ENCODE measurements around the gene HSPG2.

HSPG2 gene

GRCh38 chr1:21930080-21930571 lies 7.0 kb downstream of the HSPG2 start:
- peaks cover 42% of the 10 kb centered on the region for H3K79me2 ChIP-seq (ENCODE audit: control insufficient read depth, insufficient read depth, low read length)
- no peak overlapping the region for H3K27ac ChIP-seq (ENCODE audit: low read depth, low read length)
- H4K8ac ChIP-seq (ENCODE audit: low read depth, low read length), result no peak overlapping the region
- no peak overlapping the region for H2BK5ac ChIP-seq (ENCODE audit: low read length)
- H3K4me3 ChIP-seq (ENCODE audit: low read length), result no peak overlapping the region
- no peak overlapping the region for H2BK120ac ChIP-seq (ENCODE audit: low read depth, low read length)
- H4K5ac ChIP-seq (ENCODE audit: low read length), result no peak overlapping the region
- H3K56ac ChIP-seq (ENCODE audit: low read length), result peak overlapping the region; percentile 10
- no peak overlapping the region for H2BK15ac ChIP-seq (replicated peaks; ENCODE audit: low read depth)
- H3K18ac ChIP-seq (ENCODE audit: low read length), result no peak overlapping the region
- no peak overlapping the region for H3K4ac ChIP-seq (ENCODE audit: low read depth, low read length)
- H3K79me1 ChIP-seq (ENCODE audit: low read length), result peaks cover 20% of the 10 kb centered on the region
- WGBS (ENCODE audit: extremely low coverage, insufficient coverage, low lambda C conversion rate), result no CpG with 5 or more reads among the region's 8 CpGs
- H3K4me1 ChIP-seq (ENCODE audit: control insufficient read depth, low read depth, low read length), result peaks cover 17% of the 10 kb centered on the region
- no peak overlapping the region for H3K4me2 ChIP-seq (ENCODE audit: low read length)
- H3K36me3 ChIP-seq (ENCODE audit: control insufficient read depth, insufficient read depth, low read length), result no peaks in the 10 kb centered on the region
- no peak for DNase-seq
- no peak overlapping the region for H3K23ac ChIP-seq (ENCODE audit: low read length)
- H3K27me3 ChIP-seq (ENCODE audit: insufficient read depth, low read length, poor library complexity), result no peaks in the 10 kb centered on the region
- H3K9ac ChIP-seq (ENCODE audit: low read length), result no peak overlapping the region
- H2AK5ac ChIP-seq (ENCODE audit: low read length), result no peak overlapping the region

GRCh38 chr1:21927533-21928237 lies 9.4 kb downstream of the HSPG2 start:
- H3K27ac ChIP-seq (ENCODE audit: low read depth, low read length), result no peak overlapping the region
- H3K79me1 ChIP-seq (ENCODE audit: low read length), result peaks cover 16% of the 10 kb centered on the region
- no peak overlapping the region for H2BK15ac ChIP-seq (replicated peaks; ENCODE audit: low read depth)
- H2AK5ac ChIP-seq (ENCODE audit: low read length), result no peak overlapping the region
- no peaks in the 10 kb centered on the region for H3K36me3 ChIP-seq (ENCODE audit: control insufficient read depth, insufficient read depth, low read length)
- H3K18ac ChIP-seq (ENCODE audit: low read length), result no peak overlapping the region
- no peak overlapping the region for H4K5ac ChIP-seq (ENCODE audit: low read length)
- peaks cover 32% of the 10 kb centered on the region for H3K79me2 ChIP-seq (ENCODE audit: control insufficient read depth, insufficient read depth, low read length)
- H3K9ac ChIP-seq (ENCODE audit: low read length), result no peak overlapping the region
- H4K8ac ChIP-seq (ENCODE audit: low read depth, low read length), result no peak overlapping the region
- no peaks in the 10 kb centered on the region for H3K27me3 ChIP-seq (ENCODE audit: insufficient read depth, low read length, poor library complexity)
- no peak overlapping the region for H2BK5ac ChIP-seq (ENCODE audit: low read length)
- no peak overlapping the region for H2BK120ac ChIP-seq (ENCODE audit: low read depth, low read length)
- peaks cover 21% of the 10 kb centered on the region for H3K4me1 ChIP-seq (ENCODE audit: control insufficient read depth, low read depth, low read length)
- no CpG with 5 or more reads among the region's 12 CpGs for WGBS (ENCODE audit: extremely low coverage, insufficient coverage, low lambda C conversion rate)
- H3K23ac ChIP-seq (ENCODE audit: low read length), result no peak overlapping the region
- no peak overlapping the region for H3K4me2 ChIP-seq (ENCODE audit: low read length)
- H3K4ac ChIP-seq (ENCODE audit: low read depth, low read length), result no peak overlapping the region
- H3K56ac ChIP-seq (ENCODE audit: low read length), result peak overlapping the region; percentile 10
- no peak overlapping the region for H3K4me3 ChIP-seq (ENCODE audit: low read length)
- no peak for DNase-seq

- Histone ChIP-seq H3K27ac (ENCODE audit: low read depth, low read length) (no peak overlapping the region), H3K4ac (ENCODE audit: low read depth, low read length) (no peak overlapping the region), H4K5ac (ENCODE audit: low read length) (no peak overlapping the region), H3K36me3 (ENCODE audit: control insufficient read depth, insufficient read depth, low read length) (no peaks in the 10 kb centered on the region), H4K8ac (ENCODE audit: low read depth, low read length) (no peak overlapping the region), H3K9ac (ENCODE audit: low read length) (no peak overlapping the region), H2BK120ac (ENCODE audit: low read depth, low read length) (no peak overlapping the region), H3K23ac (ENCODE audit: low read length) (no peak overlapping the region), H2BK15ac (replicated peaks; ENCODE audit: low read depth) (no peak overlapping the region), H2AK5ac (ENCODE audit: low read length) (no peak overlapping the region), H3K4me3 (ENCODE audit: low read length) (no peak overlapping the region), H3K56ac (ENCODE audit: low read length) (peak overlapping the region; percentile 10), H3K79me2 (ENCODE audit: control insufficient read depth, insufficient read depth, low read length) (peaks cover 29% of the 10 kb centered on the region), H3K27me3 (ENCODE audit: insufficient read depth, low read length, poor library complexity) (no peaks in the 10 kb centered on the region), H3K4me2 (ENCODE audit: low read length) (no peak overlapping the region), H2BK5ac (ENCODE audit: low read length) (no peak overlapping the region), H3K4me1 (ENCODE audit: control insufficient read depth, low read depth, low read length) (peaks cover 21% of the 10 kb centered on the region), H3K18ac (ENCODE audit: low read length) (peak overlapping the region; percentile 15), H3K79me1 (ENCODE audit: low read length) (peaks cover 15% of the 10 kb centered on the region)
- WGBS (ENCODE audit: extremely low coverage, insufficient coverage, low lambda C conversion rate), result no CpG with 5 or more reads among the region's 11 CpGs
- DNase-seq, result no peak
These were observed 10.1 kb downstream of the HSPG2 start for GRCh38 chr1:21926814-21927532.

GRCh38 chr1:21926065-21926464 lies 11.0 kb downstream of the HSPG2 start:
- Histone ChIP-seq H3K18ac (ENCODE audit: low read length) (no peak overlapping the region), H3K4me3 (ENCODE audit: low read length) (no peak overlapping the region), H3K4ac (ENCODE audit: low read depth, low read length) (no peak overlapping the region), H3K4me2 (ENCODE audit: low read length) (no peak overlapping the region), H3K4me1 (ENCODE audit: control insufficient read depth, low read depth, low read length) (peaks cover 29% of the 10 kb centered on the region), H2BK120ac (ENCODE audit: low read depth, low read length) (no peak overlapping the region), H3K56ac (ENCODE audit: low read length) (no peak overlapping the region), H3K9ac (ENCODE audit: low read length) (no peak overlapping the region), H3K79me1 (ENCODE audit: low read length) (peaks cover 18% of the 10 kb centered on the region), H3K36me3 (ENCODE audit: control insufficient read depth, insufficient read depth, low read length) (no peaks in the 10 kb centered on the region), H2BK15ac (replicated peaks; ENCODE audit: low read depth) (no peak overlapping the region), H4K8ac (ENCODE audit: low read depth, low read length) (no peak overlapping the region), H3K23ac (ENCODE audit: low read length) (no peak overlapping the region), H3K79me2 (ENCODE audit: control insufficient read depth, insufficient read depth, low read length) (peaks cover 25% of the 10 kb centered on the region), H3K27me3 (ENCODE audit: insufficient read depth, low read length, poor library complexity) (no peaks in the 10 kb centered on the region), H2AK5ac (ENCODE audit: low read length) (no peak overlapping the region), H4K5ac (ENCODE audit: low read length) (no peak overlapping the region), H2BK5ac (ENCODE audit: low read length) (no peak overlapping the region), H3K27ac (ENCODE audit: low read depth, low read length) (no peak overlapping the region)
- DNase-seq, result no peak
- WGBS (ENCODE audit: extremely low coverage, insufficient coverage, low lambda C conversion rate), result no CpG with 5 or more reads among the region's 2 CpGs

GRCh38 chr1:21925334-21925940 lies 11.7 kb downstream of the HSPG2 start:
- Histone ChIP-seq H3K56ac (ENCODE audit: low read length) (no peak overlapping the region), H3K18ac (ENCODE audit: low read length) (no peak overlapping the region), H3K4me3 (ENCODE audit: low read length) (no peak overlapping the region), H2AK5ac (ENCODE audit: low read length) (no peak overlapping the region), H4K5ac (ENCODE audit: low read length) (no peak overlapping the region), H3K36me3 (ENCODE audit: control insufficient read depth, insufficient read depth, low read length) (no peaks in the 10 kb centered on the region), H3K23ac (ENCODE audit: low read length) (no peak overlapping the region), H3K4me2 (ENCODE audit: low read length) (no peak overlapping the region), H3K27me3 (ENCODE audit: insufficient read depth, low read length, poor library complexity) (no peaks in the 10 kb centered on the region), H3K4ac (ENCODE audit: low read depth, low read length) (no peak overlapping the region), H2BK120ac (ENCODE audit: low read depth, low read length) (no peak overlapping the region), H3K79me1 (ENCODE audit: low read length) (peaks cover 17% of the 10 kb centered on the region), H4K8ac (ENCODE audit: low read depth, low read length) (no peak overlapping the region), H3K79me2 (ENCODE audit: control insufficient read depth, insufficient read depth, low read length) (peaks cover 22% of the 10 kb centered on the region), H3K27ac (ENCODE audit: low read depth, low read length) (no peak overlapping the region), H3K4me1 (ENCODE audit: control insufficient read depth, low read depth, low read length) (peaks cover 34% of the 10 kb centered on the region), H2BK5ac (ENCODE audit: low read length) (no peak overlapping the region), H3K9ac (ENCODE audit: low read length) (no peak overlapping the region), H2BK15ac (replicated peaks; ENCODE audit: low read depth) (no peak overlapping the region)
- DNase-seq, result no peak
- WGBS (ENCODE audit: extremely low coverage, insufficient coverage, low lambda C conversion rate), result no CpG with 5 or more reads among the region's 8 CpGs
